NT2/D1 (cell line): ENCODE results near the gene MUCL3.
"Not testable (repeated sequence)": the region's sequence is repeated elsewhere in the genome, so short reads cannot be mapped to it uniquely, and the experiment has no call there.

Experiments used
- DNase-seq: peaks from one replicate; pipeline ENCODE4 v3.0.0-alpha.2; 2011; ENCODE audit warnings: low read depth, low spot score
- H3K27me3 ChIP-seq: 2 replicates; pipeline ENCODE4 v1.6.0; 2011; ENCODE audit warnings: mild to moderate bottlenecking; ENCODE audit not compliant: insufficient read length, insufficient read depth
- H3K36me3 ChIP-seq: 2 replicates; pipeline ENCODE4 v1.6.1; 2011; ENCODE audit warnings: mild to moderate bottlenecking, low read length, mixed read lengths; ENCODE audit not compliant: insufficient read depth, insufficient read length
- H3K4me1 ChIP-seq: 2 replicates; pipeline ENCODE4 v1.5.1; 2011; ENCODE audit not compliant: insufficient read depth, insufficient read length
- H3K4me3 ChIP-seq: 2 replicates; pipeline ENCODE4 v1.5.1; 2011; ENCODE audit warnings: low read depth; ENCODE audit not compliant: insufficient read length
- H3K9ac ChIP-seq: 2 replicates; pipeline ENCODE4 v1.6.0; 2011; ENCODE audit warnings: low read depth; ENCODE audit not compliant: insufficient read length
- H3K9me3 ChIP-seq: 2 replicates; pipeline ENCODE4 v1.5.1; 2011; ENCODE audit warnings: mild to moderate bottlenecking, low read length; ENCODE audit not compliant: insufficient read depth
- SUZ12 ChIP-seq: IDR thresholded peaks from 2 replicates; pipeline ENCODE4 v1.6.1; 2011; ENCODE audit not compliant: insufficient read length, insufficient read depth; ENCODE audit errors: extremely low read depth
- YY1 ChIP-seq: IDR thresholded peaks from 2 replicates; pipeline ENCODE4 v1.6.1; 2011; ENCODE audit not compliant: insufficient read length, insufficient read depth
- ZNF274 ChIP-seq: IDR thresholded peaks from 2 replicates; pipeline ENCODE4 v1.6.1; 2011; ENCODE audit warnings: mild to moderate bottlenecking, low read depth, low read length

The MUCL3 gene

GRCh38 chr6:30926644-30927043 lies 14.1 kb upstream of the MUCL3 start:
- H3K27me3 ChIP-seq: no peaks in the 10 kb centered on the region
- no peak for DNase-seq
- H3K36me3 ChIP-seq: peaks cover 58% of the 10 kb centered on the region
- H3K9ac ChIP-seq: no peak overlapping the region
- TF ChIP-seq ZNF274 (no peak), SUZ12 (no peak), YY1 (no peak)
- peaks cover 19% of the 10 kb centered on the region; the same call in 1 of the 2 replicates for H3K9me3 ChIP-seq
- peaks cover 5% of the 10 kb centered on the region for H3K4me1 ChIP-seq
- H3K4me3 ChIP-seq: no peak overlapping the region

DNA sequence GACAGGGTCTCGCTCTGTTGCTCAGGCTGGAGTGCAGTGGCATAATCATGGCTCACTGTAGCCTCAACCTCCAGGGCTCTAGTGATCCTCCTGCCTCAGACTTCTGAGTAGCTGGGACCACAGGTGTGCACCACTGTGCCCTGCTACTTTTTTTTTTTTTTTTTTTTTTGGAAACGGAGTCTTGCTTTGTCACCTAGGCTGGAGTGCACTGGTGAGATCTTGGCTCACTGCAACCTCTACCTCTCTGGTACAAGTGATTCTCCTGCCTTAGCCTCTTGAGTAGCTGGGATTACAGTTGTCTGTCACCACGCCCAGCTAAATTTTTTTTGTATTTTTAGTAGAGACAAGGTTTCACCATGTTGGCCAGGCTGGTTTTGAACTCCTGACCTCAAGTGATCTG lies 13.7 kb upstream of the MUCL3 start:
- DNase-seq: not testable (repeated sequence)
- peaks cover 55% of the 10 kb centered on the region for H3K36me3 ChIP-seq

GRCh38 chr6:30928677-30929076 lies 12.1 kb upstream of the MUCL3 start:
- H3K4me3 ChIP-seq: no peak overlapping the region
- H3K9me3 ChIP-seq: peaks cover 19% of the 10 kb centered on the region; the same call in 1 of the 2 replicates
- peaks cover 40% of the 10 kb centered on the region for H3K36me3 ChIP-seq
- H3K27me3 ChIP-seq: no peaks in the 10 kb centered on the region
- no peak for DNase-seq
- TF ChIP-seq SUZ12 (no peak), ZNF274 (no peak), YY1 (no peak)
- H3K4me1 ChIP-seq: no peaks in the 10 kb centered on the region
- no peak overlapping the region for H3K9ac ChIP-seq

More for the DNA sequence above, 13.7 kb upstream of the MUCL3 start:
- H3K9me3 ChIP-seq: peaks cover 19% of the 10 kb centered on the region; the same call in 1 of the 2 replicates
- not testable (repeated sequence) for H3K27me3 ChIP-seq, H3K9ac ChIP-seq, H3K4me1 ChIP-seq, H3K4me3 ChIP-seq

GRCh38 chr6:30930506-30930905 lies 10.3 kb upstream of the MUCL3 start:
- H3K9me3 ChIP-seq: peaks cover 19% of the 10 kb centered on the region; the same call in 1 of the 2 replicates
- H3K9ac ChIP-seq: no peak overlapping the region
- no peak for DNase-seq
- H3K4me3 ChIP-seq: no peak overlapping the region
- TF ChIP-seq SUZ12: no peak
- TF ChIP-seq YY1: no peak
- no peak for TF ChIP-seq ZNF274
- H3K4me1 ChIP-seq: no peaks in the 10 kb centered on the region
- H3K36me3 ChIP-seq: peaks cover 29% of the 10 kb centered on the region
- no peaks in the 10 kb centered on the region for H3K27me3 ChIP-seq

DNA sequence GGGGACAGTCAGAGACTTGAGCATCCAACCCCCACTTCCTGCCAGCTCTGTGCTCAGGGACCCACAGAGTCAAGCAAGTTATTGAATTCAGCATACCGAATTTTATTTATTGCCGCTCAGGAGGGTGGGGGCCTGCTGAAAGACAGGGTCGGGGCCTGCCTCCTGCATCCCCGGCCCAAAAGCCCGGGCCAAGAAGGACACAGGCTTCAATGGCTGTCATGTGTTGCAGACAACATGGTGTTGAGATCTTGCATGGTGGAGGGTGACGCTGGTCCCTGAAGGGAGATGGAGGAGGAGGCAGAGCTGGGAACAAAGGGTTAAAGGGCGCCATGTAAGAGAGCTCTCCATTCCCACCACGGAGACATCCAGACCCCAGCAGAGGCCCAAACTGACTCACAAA lies 9.5 kb upstream of the MUCL3 start:
- Histone ChIP-seq H3K27me3 (no peaks in the 10 kb centered on the region), H3K4me1 (no peaks in the 10 kb centered on the region), H3K36me3 (peaks cover 22% of the 10 kb centered on the region), H3K4me3 (no peak overlapping the region), H3K9ac (no peak overlapping the region), H3K9me3 (peaks cover 19% of the 10 kb centered on the region; the same call in 1 of the 2 replicates)
- TF ChIP-seq YY1 (no peak), ZNF274 (no peak), SUZ12 (no peak)
- DNase-seq: no peak

DNA sequence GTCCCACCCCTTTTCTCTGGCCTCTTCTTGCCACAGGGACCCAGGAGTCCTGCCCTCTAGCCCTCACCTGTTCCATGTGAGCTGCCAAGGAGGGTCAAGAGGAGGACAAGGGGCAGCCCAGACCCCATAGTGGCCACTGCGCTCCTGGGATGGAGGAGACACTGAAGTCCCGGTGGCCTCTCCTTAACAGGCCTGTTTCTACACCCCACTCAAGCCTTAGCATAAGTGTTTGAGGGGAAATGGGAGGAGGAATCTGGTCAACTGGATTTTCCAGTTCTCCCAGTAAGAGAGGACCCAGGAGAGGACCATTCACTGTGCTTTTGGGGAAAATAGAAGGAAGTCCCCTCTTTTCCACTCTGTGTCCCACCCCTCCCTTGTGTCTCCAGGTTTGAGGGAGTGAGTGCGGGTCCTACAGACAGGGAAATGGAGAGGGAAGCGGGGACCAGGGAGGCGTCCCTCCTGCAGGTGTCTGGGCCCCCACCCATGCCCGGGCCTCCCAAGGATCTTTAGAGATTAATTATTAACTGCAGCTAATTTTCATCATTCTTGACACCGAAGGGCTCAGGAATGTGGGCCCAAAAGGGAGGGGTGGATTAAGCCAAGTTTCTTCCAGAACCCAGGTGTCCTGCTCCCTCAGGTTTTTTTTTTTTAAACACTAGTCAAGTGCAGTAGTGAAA lies 8.7 kb upstream of the MUCL3 start, which contains the start of gene SFTA2:
TSS of gene SFTA2 (minus strand) at position 202 of the 677 bp plus-strand sequence. CDS start at position 128, 74 bp downstream.
- H3K4me3 ChIP-seq: no peak within 1 kb of the TSS
- DNase-seq: no peak
- H3K4me1 ChIP-seq: no peaks in the 10 kb centered on the region
- no peaks in the 10 kb centered on the region for H3K27me3 ChIP-seq
- H3K9me3 ChIP-seq: peaks cover 19% of the 10 kb centered on the region; the same call in 1 of the 2 replicates
- TF ChIP-seq ZNF274 (no peak), YY1 (no peak), SUZ12 (no peak)
- peaks cover 16% of the 10 kb centered on the region for H3K36me3 ChIP-seq
- no peak within 1 kb of the TSS for H3K9ac ChIP-seq

DNA sequence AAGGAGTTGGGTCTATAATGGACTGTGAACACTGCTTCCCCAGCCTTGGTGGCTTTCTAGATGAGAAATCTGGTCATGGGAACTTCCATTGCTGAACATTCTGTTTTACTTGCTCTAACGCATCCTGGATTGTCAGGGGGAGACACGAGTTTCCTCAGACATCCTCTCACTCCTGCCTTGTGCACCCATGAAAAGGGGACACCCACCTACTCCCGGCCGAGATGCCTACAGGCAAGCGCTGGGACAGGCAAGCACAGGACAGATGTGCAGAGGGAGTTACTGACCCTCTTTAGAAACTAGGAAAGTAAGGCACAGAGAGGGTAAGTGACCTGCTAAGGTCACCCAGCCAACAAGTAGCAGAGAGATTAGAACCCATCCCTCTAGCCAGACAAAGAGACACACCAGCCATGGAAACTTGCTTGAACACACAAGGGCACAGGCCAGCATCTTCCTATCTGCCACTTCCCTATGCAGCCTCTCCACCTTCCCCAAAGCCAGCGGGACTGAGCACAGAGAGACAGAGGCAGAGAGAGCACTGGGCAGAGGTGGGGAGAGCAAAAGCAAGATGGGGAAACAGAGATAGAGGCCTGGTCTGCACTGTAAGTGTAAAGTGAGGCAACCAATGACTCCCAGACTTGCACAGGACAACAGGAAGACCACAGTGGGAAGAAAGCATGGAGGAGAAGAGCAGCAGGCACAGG lies 8.0 kb upstream of the MUCL3 start:
- Histone ChIP-seq H3K27me3 (no peaks in the 10 kb centered on the region), H3K4me3 (no peak overlapping the region), H3K4me1 (no peaks in the 10 kb centered on the region), H3K9me3 (peaks cover 14% of the 10 kb centered on the region; the same call in 1 of the 2 replicates), H3K36me3 (peaks cover 12% of the 10 kb centered on the region), H3K9ac (no peak overlapping the region)
- no peak for TF ChIP-seq ZNF274
- TF ChIP-seq SUZ12: no peak
- no peak for TF ChIP-seq YY1
- DNase-seq: no peak
